ENCODE measurements around the gene SHC3.

Gene SHC3

GRCh38 chr9:89116805-89117192 lies 61.8 kb downstream of the SHC3 start:
- H3K4me3 ChIP-seq (ENCODE audit: low read depth, low read length): no peak overlapping the region
- no peak for TF ChIP-seq CTCF (IDR thresholded peaks at IDR 0.05; ENCODE audit: low read depth, low read length, missing control alignments)
- no peak for DNase-seq (ENCODE audit: low read depth)
- in situ Hi-C loops (cut with HindIII; ENCODE audit: low sequenced_read_pairs): no loop called here

GRCh38 chr9:89116064-89116804 lies 62.4 kb downstream of the SHC3 start:
- H3K4me3 ChIP-seq (ENCODE audit: low read depth, low read length): no peak overlapping the region
- no peak for TF ChIP-seq CTCF (IDR thresholded peaks at IDR 0.05; ENCODE audit: low read depth, low read length, missing control alignments)
- in situ Hi-C loops (cut with HindIII; ENCODE audit: low sequenced_read_pairs): no loop called here
- DNase-seq (ENCODE audit: low read depth): no peak

- in situ Hi-C loops (cut with HindIII; ENCODE audit: low sequenced_read_pairs): no loop called here
- DNase-seq (ENCODE audit: low read depth): no peak
- no peak for TF ChIP-seq CTCF (IDR thresholded peaks at IDR 0.05; ENCODE audit: low read depth, low read length, missing control alignments)
- H3K4me3 ChIP-seq (ENCODE audit: low read depth, low read length): no peak overlapping the region
Observed at GRCh38 chr9:89115426-89115825, 63.2 kb downstream of the SHC3 start.

- no peak overlapping the region for H3K4me3 ChIP-seq (ENCODE audit: low read depth, low read length)
- no peak for DNase-seq (ENCODE audit: low read depth)
- TF ChIP-seq CTCF (IDR thresholded peaks at IDR 0.05; ENCODE audit: low read depth, low read length, missing control alignments): no peak
- in situ Hi-C loops (cut with HindIII; ENCODE audit: low sequenced_read_pairs): no loop called here
Observed at GRCh38 chr9:89114741-89115140, 63.9 kb downstream of the SHC3 start.

- in situ Hi-C loops (cut with HindIII; ENCODE audit: low sequenced_read_pairs): no loop called here
- TF ChIP-seq CTCF (IDR thresholded peaks at IDR 0.05; ENCODE audit: low read depth, low read length, missing control alignments): no peak
- H3K4me3 ChIP-seq (ENCODE audit: low read depth, low read length): no peak overlapping the region
- DNase-seq (ENCODE audit: low read depth): no peak
Observed at GRCh38 chr9:89113851-89114250, 64.8 kb downstream of the SHC3 start.

GRCh38 chr9:89112243-89112642 lies 66.4 kb downstream of the SHC3 start:
- in situ Hi-C loops (cut with HindIII; ENCODE audit: low sequenced_read_pairs): no loop called here
- H3K4me3 ChIP-seq (ENCODE audit: low read depth, low read length): no peak overlapping the region
- DNase-seq (ENCODE audit: low read depth): no peak
- no peak for TF ChIP-seq CTCF (IDR thresholded peaks at IDR 0.05; ENCODE audit: low read depth, low read length, missing control alignments)

All from astrocyte of the cerebellum (primary cell).